ENCODE measurements around the gene EPOP. TPM values are rescaled to one million over a fixed set of nuclear protein-coding genes. Genes with fewer than 3 reads are reported as not detected.

The EPOP gene
- total and polyA plus RNA-seq, 2 of the 13 experiments (the other 11 are each of a cell fraction or from before 2014, with no cell fraction given): 14.7 to 37.8 TPM

DNA sequence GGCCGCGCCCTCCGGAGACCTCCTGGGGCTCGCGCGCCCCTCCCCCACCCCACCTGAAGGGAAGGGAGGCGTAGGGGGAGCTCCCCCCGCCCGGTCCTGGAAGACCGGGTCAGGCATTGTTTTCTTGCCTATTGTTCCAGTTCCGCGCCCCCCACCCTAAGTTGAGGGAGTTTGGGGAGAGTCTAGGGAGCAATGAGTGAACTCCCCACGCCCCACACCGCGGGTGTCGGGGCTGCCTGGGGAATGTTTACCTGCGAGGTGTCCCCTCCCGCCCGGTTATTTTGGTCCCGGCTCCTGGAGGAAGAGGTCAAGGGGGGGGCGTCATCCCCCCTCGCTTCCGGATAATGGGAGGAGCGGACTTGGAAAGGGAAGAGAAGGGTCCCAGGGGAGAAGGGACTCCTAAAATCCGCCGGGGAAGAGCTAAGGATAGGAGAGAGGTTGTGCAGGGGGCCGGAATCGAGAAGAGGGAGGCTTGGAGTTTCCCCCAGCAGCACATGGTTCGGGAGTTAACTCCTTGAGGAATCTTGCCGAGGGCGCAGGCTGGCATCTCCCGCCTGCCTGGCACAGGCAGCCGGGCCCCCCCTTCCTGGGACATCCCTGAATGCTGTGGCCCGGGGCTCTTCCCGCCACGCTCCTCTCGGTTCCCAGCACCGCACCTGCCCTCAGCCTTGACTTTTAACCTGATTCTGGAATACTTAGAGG, 31.2 kb upstream of the EPOP start (continued):
- TF ChIP-seq ZNF672 (CRISPR knock-in tag; IDR thresholded peaks at IDR 0.05): no peak
- TF ChIP-seq AHR (CRISPR knock-in tag; IDR thresholded peaks at IDR 0.05): no peak; the same call in 1 of the 2 replicates
- no peak for TF ChIP-seq ZC3H13 (CRISPR knock-in tag; IDR thresholded peaks at IDR 0.05)
- no peak for TF ChIP-seq POGZ (CRISPR knock-in tag; IDR thresholded peaks at IDR 0.05)
- TF ChIP-seq CEBPG (CRISPR knock-in tag; IDR thresholded peaks at IDR 0.05): no peak
- TF ChIP-seq ZNF547 (CRISPR knock-in tag; IDR thresholded peaks at IDR 0.05): no peak; the same call in 1 of the 2 replicates
- no peak for TF ChIP-seq AGO1 (IDR thresholded peaks at IDR 0.05; ENCODE audit: low read depth, low read length, poor library complexity, severe bottlenecking)
- TF ChIP-seq ZNF83 (CRISPR knock-in tag; IDR thresholded peaks at IDR 0.05; ENCODE audit: borderline replicate concordance): no peak
- TF ChIP-seq KAT8 (CRISPR knock-in tag; IDR thresholded peaks at IDR 0.05): no peak
- TF ChIP-seq ZMYM4 (CRISPR knock-in tag; IDR thresholded peaks at IDR 0.05): peak; percentile 55; the same call in 1 of the 2 replicates
- peak; percentile 39; the same call in 1 of the 2 replicates for TF ChIP-seq ZNF607 (CRISPR knock-in tag; IDR thresholded peaks at IDR 0.05; ENCODE audit: borderline replicate concordance)
- no peak for TF ChIP-seq ZNF180 (CRISPR knock-in tag; IDR thresholded peaks at IDR 0.05; ENCODE audit: borderline replicate concordance, low read depth)
- TF ChIP-seq PAWR (CRISPR knock-in tag; IDR thresholded peaks at IDR 0.05; ENCODE audit: borderline replicate concordance): 0 out of 2 replicates have a peak, but pooled peaks have one; percentile 54
- TF ChIP-seq, protein P1, sequence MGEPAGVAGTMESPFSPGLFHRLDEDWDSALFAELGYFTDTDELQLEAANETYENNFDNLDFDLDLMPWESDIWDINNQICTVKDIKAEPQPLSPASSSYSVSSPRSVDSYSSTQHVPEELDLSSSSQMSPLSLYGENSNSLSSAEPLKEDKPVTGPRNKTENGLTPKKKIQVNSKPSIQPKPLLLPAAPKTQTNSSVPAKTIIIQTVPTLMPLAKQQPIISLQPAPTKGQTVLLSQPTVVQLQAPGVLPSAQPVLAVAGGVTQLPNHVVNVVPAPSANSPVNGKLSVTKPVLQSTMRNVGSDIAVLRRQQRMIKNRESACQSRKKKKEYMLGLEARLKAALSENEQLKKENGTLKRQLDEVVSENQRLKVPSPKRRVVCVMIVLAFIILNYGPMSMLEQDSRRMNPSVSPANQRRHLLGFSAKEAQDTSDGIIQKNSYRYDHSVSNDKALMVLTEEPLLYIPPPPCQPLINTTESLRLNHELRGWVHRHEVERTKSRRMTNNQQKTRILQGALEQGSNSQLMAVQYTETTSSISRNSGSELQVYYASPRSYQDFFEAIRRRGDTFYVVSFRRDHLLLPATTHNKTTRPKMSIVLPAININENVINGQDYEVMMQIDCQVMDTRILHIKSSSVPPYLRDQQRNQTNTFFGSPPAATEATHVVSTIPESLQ (CRISPR knock-in tag; conservative IDR thresholded peaks at IDR 0.05): no peak
- TF ChIP-seq, protein P2, sequence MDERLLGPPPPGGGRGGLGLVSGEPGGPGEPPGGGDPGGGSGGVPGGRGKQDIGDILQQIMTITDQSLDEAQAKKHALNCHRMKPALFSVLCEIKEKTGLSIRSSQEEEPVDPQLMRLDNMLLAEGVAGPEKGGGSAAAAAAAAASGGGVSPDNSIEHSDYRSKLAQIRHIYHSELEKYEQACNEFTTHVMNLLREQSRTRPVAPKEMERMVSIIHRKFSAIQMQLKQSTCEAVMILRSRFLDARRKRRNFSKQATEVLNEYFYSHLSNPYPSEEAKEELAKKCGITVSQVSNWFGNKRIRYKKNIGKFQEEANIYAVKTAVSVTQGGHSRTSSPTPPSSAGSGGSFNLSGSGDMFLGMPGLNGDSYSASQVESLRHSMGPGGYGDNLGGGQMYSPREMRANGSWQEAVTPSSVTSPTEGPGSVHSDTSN (CRISPR knock-in tag; IDR thresholded peaks at IDR 0.05): no peak
- TF ChIP-seq ZNF569 (CRISPR knock-in tag; IDR thresholded peaks at IDR 0.05; ENCODE audit: borderline replicate concordance): no peak
- no peak for TF ChIP-seq CREM (IDR thresholded peaks at IDR 0.05)
- no peak for TF ChIP-seq CREM (CRISPR knock-in tag; IDR thresholded peaks at IDR 0.05)
- TF ChIP-seq BRD4 (CRISPR knock-in tag; IDR thresholded peaks at IDR 0.05): no peak
- TF ChIP-seq, protein P3, sequence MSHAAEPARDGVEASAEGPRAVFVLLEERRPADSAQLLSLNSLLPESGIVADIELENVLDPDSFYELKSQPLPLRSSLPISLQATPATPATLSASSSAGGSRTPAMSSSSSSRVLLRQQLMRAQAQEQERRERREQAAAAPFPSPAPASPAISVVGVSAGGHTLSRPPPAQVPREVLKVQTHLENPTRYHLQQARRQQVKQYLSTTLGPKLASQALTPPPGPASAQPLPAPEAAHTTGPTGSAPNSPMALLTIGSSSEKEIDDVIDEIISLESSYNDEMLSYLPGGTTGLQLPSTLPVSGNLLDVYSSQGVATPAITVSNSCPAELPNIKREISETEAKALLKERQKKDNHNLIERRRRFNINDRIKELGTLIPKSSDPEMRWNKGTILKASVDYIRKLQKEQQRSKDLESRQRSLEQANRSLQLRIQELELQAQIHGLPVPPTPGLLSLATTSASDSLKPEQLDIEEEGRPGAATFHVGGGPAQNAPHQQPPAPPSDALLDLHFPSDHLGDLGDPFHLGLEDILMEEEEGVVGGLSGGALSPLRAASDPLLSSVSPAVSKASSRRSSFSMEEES (CRISPR knock-in tag; IDR thresholded peaks at IDR 0.05): no peak
- TF ChIP-seq ETV5 (CRISPR knock-in tag; IDR thresholded peaks at IDR 0.05; ENCODE audit: borderline replicate concordance): peak; percentile 91
- TF ChIP-seq MAFK (conservative IDR thresholded peaks at IDR 0.05 in 1 of 2, IDR thresholded peaks at IDR 0.05 in 1 of 2; ENCODE audit: low read length in 2 of 2): no peak
- no peak for TF ChIP-seq NCOR1 (IDR thresholded peaks at IDR 0.05; ENCODE audit: borderline replicate concordance, low read length)
- no peak for TF ChIP-seq SP140L (CRISPR knock-in tag; IDR thresholded peaks at IDR 0.05; ENCODE audit: borderline replicate concordance)
- no peak for TF ChIP-seq IKZF4 (CRISPR knock-in tag; IDR thresholded peaks at IDR 0.05; ENCODE audit: borderline replicate concordance, low read depth, not compliant biosample characterization)
- TF ChIP-seq FIP1L1 (IDR thresholded peaks at IDR 0.05; ENCODE audit: borderline replicate concordance, insufficient read depth, low read depth, low read length): no peak
- no peak for TF ChIP-seq HOXA7 (CRISPR knock-in tag; IDR thresholded peaks at IDR 0.05)
